WTC11 (cell line): ENCODE measurements around the gene TMEM135. TPM values are rescaled to one million over a fixed set of nuclear protein-coding genes. Genes with fewer than 3 reads are reported as not detected.

Experiments
- ATAC-seq: fragments of 200-7000 bp; cut with Tn5 transposase; 2 replicates; pipeline ENCODE4 v1.10.0; 2021; ENCODE audit warnings: mild to moderate bottlenecking, moderate library complexity
- CTCF ChIA-PET: fragments of 300-600 bp; sonication (Branson Sonifier 250); formaldehyde crosslinking; loops from one replicate; lab custom pipeline; 2021; ENCODE audit warnings: antibody characterized with exemption; lab: Charles Lee
- POLR2A ChIA-PET: fragments of 350-600 bp; sonication (Branson Sonifier 250); formaldehyde crosslinking; loops from one replicate; lab custom pipeline; 2021; ENCODE audit warnings: antibody characterized with exemption; lab: Charles Lee
- DNase-seq: peaks from one replicate; pipeline ENCODE4 v3.0.0; 2021; ENCODE audit warnings: low spot score
- H3K27ac Mint-ChIP-seq: 2 replicates; pipeline ENCODE4 v1.8.0; 2021; ENCODE audit warnings: mixed read lengths
- H3K27me3 Mint-ChIP-seq: 2 replicates; pipeline ENCODE4 v1.8.0; 2021; ENCODE audit warnings: low read depth, mild to moderate bottlenecking, moderate library complexity, mixed read lengths
- H3K36me3 Mint-ChIP-seq: 2 replicates; pipeline ENCODE4 v1.8.0; 2021; ENCODE audit warnings: mixed read lengths
- H3K4me1 Mint-ChIP-seq: 2 replicates; pipeline ENCODE4 v1.8.0; 2022; ENCODE audit warnings: mixed read lengths
- H3K4me3 Mint-ChIP-seq: 2 replicates; pipeline ENCODE4 v1.8.0; 2021; ENCODE audit warnings: mild to moderate bottlenecking, moderate library complexity, mixed read lengths
- H3K9me3 Mint-ChIP-seq: 2 replicates; pipeline ENCODE4 v1.8.0; 2021; ENCODE audit warnings: mixed read lengths
- AR ChIP-seq: fragments of 250-450 bp; sonication (Bioruptor Pico); IDR thresholded peaks from 2 replicates; pipeline ENCODE4 v1.9.0; 2021; ENCODE audit warnings: mild to moderate bottlenecking
- CREB1 ChIP-seq: sonication (generic); formaldehyde crosslinking; IDR thresholded peaks from 2 replicates; pipeline ENCODE4 v1.8.0; 2023; ENCODE audit warnings: mild to moderate bottlenecking, missing genetic modification reagents
- E2F4 ChIP-seq: sonication (generic); formaldehyde crosslinking; IDR thresholded peaks from 2 replicates; pipeline ENCODE4 v1.8.1; 2022; ENCODE audit warnings: low read depth, mild to moderate bottlenecking, moderate library complexity, missing genetic modification reagents, borderline replicate concordance
- GTF2I ChIP-seq: fragments of 250-450 bp; sonication (Bioruptor Pico); conservative IDR thresholded peaks from 2 replicates; pipeline ENCODE4 v1.4.0; 2021; ENCODE audit warnings: mild to moderate bottlenecking
- IRF2 ChIP-seq: sonication (generic); formaldehyde crosslinking; IDR thresholded peaks from 2 replicates; pipeline ENCODE4 v1.8.0; 2022; ENCODE audit warnings: low read depth, missing genetic modification reagents, borderline replicate concordance
- MAX ChIP-seq: sonication (generic); formaldehyde crosslinking; IDR thresholded peaks from 2 replicates; pipeline ENCODE4 v1.8.0; 2022; ENCODE audit warnings: mild to moderate bottlenecking, missing genetic modification reagents
- MYBL2 ChIP-seq: sonication (generic); formaldehyde crosslinking; IDR thresholded peaks from 2 replicates; pipeline ENCODE4 v1.8.1; 2023; ENCODE audit warnings: mild to moderate bottlenecking, moderate library complexity, missing genetic modification reagents
- SMAD4 ChIP-seq: sonication (generic); formaldehyde crosslinking; IDR thresholded peaks from 2 replicates; pipeline ENCODE4 v1.8.0; 2022; ENCODE audit warnings: mild to moderate bottlenecking, missing genetic modification reagents
- SOX15 ChIP-seq: fragments of 250-450 bp; sonication (Bioruptor Pico); IDR thresholded peaks from 2 replicates; pipeline ENCODE4 v1.9.0; 2021; ENCODE audit warnings: mild to moderate bottlenecking
- ZBTB43 ChIP-seq: sonication (generic); formaldehyde crosslinking; IDR thresholded peaks from 2 replicates; pipeline ENCODE4 v1.8.1; 2023; ENCODE audit warnings: mild to moderate bottlenecking, missing genetic modification reagents
- total RNA-seq: library from RNA; stranded (reverse); gene quantifications from 3 replicates; pipeline ENCODE4 v1.2.3, GENCODE V29; 2021
- TF ChIP-seq, protein P1 (sequence below): fragments of 200-600 bp; IDR thresholded peaks from 2 replicates; pipeline ENCODE4 v1.8.0; 2022; ENCODE audit warnings: antibody characterized with exemption
- TF ChIP-seq, protein P2 (sequence below): sonication (generic); formaldehyde crosslinking; IDR thresholded peaks from 2 replicates; pipeline ENCODE4 v1.8.1; 2022; ENCODE audit warnings: low read depth, missing genetic modification reagents, borderline replicate concordance
- TF ChIP-seq, protein P3 (sequence below): sonication (generic); formaldehyde crosslinking; IDR thresholded peaks from 2 replicates; pipeline ENCODE4 v1.8.0; 2023; ENCODE audit warnings: missing genetic modification reagents, mild to moderate bottlenecking, borderline replicate concordance

Gene TMEM135
- total RNA-seq, 1 experiment from 2014 or later, result 35.8 TPM

DNA sequence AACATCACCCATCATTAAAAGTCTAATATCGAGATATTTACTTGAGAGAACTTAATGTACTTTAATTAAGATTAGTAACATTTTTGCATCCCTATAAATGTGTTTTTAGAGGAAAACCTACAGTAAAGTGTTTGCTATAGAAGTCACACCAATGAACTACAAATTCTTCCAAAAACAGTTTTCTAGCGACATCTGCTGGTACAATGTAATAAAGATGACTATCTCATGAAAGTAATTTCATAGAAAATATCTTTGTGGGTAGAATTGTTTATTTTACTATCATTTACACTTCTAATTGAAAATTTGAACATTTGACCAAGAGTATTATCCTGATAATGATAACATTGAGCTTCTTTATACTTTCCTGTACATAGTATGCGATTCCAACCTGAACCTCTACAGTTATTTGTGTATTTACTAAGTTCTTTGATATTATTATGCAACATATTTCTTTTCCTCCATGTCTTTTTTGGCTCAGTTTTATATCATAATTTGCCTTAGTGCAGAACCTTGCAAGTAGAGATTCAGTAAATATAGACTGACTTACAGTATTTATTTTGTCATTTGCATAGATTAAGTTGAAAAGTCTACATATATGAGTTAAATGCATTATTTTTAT, 252.7 kb downstream of the TMEM135 start:
- no peak for TF ChIP-seq AR (CRISPR knock-in tag)
- TF ChIP-seq, protein P1, sequence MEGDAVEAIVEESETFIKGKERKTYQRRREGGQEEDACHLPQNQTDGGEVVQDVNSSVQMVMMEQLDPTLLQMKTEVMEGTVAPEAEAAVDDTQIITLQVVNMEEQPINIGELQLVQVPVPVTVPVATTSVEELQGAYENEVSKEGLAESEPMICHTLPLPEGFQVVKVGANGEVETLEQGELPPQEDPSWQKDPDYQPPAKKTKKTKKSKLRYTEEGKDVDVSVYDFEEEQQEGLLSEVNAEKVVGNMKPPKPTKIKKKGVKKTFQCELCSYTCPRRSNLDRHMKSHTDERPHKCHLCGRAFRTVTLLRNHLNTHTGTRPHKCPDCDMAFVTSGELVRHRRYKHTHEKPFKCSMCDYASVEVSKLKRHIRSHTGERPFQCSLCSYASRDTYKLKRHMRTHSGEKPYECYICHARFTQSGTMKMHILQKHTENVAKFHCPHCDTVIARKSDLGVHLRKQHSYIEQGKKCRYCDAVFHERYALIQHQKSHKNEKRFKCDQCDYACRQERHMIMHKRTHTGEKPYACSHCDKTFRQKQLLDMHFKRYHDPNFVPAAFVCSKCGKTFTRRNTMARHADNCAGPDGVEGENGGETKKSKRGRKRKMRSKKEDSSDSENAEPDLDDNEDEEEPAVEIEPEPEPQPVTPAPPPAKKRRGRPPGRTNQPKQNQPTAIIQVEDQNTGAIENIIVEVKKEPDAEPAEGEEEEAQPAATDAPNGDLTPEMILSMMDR, result peak; percentile 45; the same call in 1 of the 2 replicates
- TF ChIP-seq, all 79 proteins: peak for 1
- H3K4me1 Mint-ChIP-seq, result peaks cover 45% of the 10 kb centered on the region
- no peaks in the 10 kb centered on the region for H3K27me3 Mint-ChIP-seq
- ATAC-seq, result no peak
- ChIA-PET CTCF (interaction anchor here (1.9 kb wide), 1 partner anchor 352 kb away, joined by 10 read pairs; no protein-coding TSS in a partner anchor), POLR2A (no interaction called here)
- no peak overlapping the region for H3K27ac Mint-ChIP-seq
- DNase-seq, result no peak
- peaks cover 7% of the 10 kb centered on the region for H3K36me3 Mint-ChIP-seq
- peaks cover 12% of the 10 kb centered on the region for H3K9me3 Mint-ChIP-seq
- H3K4me3 Mint-ChIP-seq, result no peak overlapping the region

GRCh38 chr11:87292598-87292997, 254.9 kb downstream of the TMEM135 start:
- Mint-ChIP-seq H3K9me3 (0 out of 2 replicates have a peak, but pooled peaks cover 3% of the 10 kb centered on the region), H3K4me1 (peaks cover 62% of the 10 kb centered on the region), H3K4me3 (peak overlapping the region; percentile 29), H3K36me3 (no peaks in the 10 kb centered on the region), H3K27ac (no peak overlapping the region), H3K27me3 (no peaks in the 10 kb centered on the region)
- ChIA-PET CTCF (no interaction called here), POLR2A (no interaction called here)
- TF ChIP-seq, protein P2, sequence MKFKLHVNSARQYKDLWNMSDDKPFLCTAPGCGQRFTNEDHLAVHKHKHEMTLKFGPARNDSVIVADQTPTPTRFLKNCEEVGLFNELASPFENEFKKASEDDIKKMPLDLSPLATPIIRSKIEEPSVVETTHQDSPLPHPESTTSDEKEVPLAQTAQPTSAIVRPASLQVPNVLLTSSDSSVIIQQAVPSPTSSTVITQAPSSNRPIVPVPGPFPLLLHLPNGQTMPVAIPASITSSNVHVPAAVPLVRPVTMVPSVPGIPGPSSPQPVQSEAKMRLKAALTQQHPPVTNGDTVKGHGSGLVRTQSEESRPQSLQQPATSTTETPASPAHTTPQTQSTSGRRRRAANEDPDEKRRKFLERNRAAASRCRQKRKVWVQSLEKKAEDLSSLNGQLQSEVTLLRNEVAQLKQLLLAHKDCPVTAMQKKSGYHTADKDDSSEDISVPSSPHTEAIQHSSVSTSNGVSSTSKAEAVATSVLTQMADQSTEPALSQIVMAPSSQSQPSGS, result no peak
- TF ChIP-seq AR (CRISPR knock-in tag) (no peak), E2F4 (CRISPR knock-in tag) (no peak), SMAD4 (CRISPR knock-in tag) (no peak), ZBTB43 (CRISPR knock-in tag) (no peak)
- DNase-seq, result no peak
- ATAC-seq, result no peak

DNA sequence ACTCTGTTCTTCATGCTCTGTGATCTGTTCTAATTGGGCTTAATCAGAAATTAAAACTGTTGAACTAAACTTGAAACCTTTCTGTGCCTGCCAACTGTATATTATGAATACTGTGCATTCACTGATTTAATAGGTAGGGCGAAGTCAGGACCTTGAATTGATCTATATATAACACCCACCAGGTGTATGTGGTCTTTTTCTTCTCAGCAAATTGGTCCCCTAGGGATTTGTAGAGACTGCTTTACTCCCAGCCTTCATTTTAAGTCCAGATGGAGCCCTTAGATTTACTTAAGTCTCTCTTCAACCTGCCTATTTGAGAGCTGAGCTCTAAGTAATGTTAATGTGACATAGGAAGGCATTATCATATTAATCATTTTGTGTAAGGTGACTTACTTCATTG, 257.5 kb downstream of the TMEM135 start:
- Mint-ChIP-seq H3K4me3 (no peak overlapping the region), H3K27me3 (no peaks in the 10 kb centered on the region), H3K4me1 (peaks cover 72% of the 10 kb centered on the region), H3K36me3 (no peaks in the 10 kb centered on the region), H3K9me3 (no peaks in the 10 kb centered on the region), H3K27ac (no peak overlapping the region)
- ATAC-seq, result no peak
- POLR2A ChIA-PET, result no interaction called here
- CTCF ChIA-PET, result interaction anchor here (1.2 to 2.2 kb wide), 3 partner anchors 198 to 356 kb away, joined by 4 to 8 read pairs (median 6); partner anchors contain the start of gene FZD4
- no peak for DNase-seq
- TF ChIP-seq IRF2 (CRISPR knock-in tag) (no peak), CREB1 (CRISPR knock-in tag) (no peak), MYBL2 (CRISPR knock-in tag) (no peak), GTF2I (CRISPR knock-in tag) (no peak), SOX15 (no peak), MAX (no peak)
- TF ChIP-seq, protein P3, sequence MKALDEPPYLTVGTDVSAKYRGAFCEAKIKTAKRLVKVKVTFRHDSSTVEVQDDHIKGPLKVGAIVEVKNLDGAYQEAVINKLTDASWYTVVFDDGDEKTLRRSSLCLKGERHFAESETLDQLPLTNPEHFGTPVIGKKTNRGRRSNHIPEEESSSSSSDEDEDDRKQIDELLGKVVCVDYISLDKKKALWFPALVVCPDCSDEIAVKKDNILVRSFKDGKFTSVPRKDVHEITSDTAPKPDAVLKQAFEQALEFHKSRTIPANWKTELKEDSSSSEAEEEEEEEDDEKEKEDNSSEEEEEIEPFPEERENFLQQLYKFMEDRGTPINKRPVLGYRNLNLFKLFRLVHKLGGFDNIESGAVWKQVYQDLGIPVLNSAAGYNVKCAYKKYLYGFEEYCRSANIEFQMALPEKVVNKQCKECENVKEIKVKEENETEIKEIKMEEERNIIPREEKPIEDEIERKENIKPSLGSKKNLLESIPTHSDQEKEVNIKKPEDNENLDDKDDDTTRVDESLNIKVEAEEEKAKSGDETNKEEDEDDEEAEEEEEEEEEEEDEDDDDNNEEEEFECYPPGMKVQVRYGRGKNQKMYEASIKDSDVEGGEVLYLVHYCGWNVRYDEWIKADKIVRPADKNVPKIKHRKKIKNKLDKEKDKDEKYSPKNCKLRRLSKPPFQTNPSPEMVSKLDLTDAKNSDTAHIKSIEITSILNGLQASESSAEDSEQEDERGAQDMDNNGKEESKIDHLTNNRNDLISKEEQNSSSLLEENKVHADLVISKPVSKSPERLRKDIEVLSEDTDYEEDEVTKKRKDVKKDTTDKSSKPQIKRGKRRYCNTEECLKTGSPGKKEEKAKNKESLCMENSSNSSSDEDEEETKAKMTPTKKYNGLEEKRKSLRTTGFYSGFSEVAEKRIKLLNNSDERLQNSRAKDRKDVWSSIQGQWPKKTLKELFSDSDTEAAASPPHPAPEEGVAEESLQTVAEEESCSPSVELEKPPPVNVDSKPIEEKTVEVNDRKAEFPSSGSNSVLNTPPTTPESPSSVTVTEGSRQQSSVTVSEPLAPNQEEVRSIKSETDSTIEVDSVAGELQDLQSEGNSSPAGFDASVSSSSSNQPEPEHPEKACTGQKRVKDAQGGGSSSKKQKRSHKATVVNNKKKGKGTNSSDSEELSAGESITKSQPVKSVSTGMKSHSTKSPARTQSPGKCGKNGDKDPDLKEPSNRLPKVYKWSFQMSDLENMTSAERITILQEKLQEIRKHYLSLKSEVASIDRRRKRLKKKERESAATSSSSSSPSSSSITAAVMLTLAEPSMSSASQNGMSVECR (CRISPR knock-in tag), result no peak
